ENCODE measurements around the gene HNRNPF. TPM values are rescaled to one million over a fixed set of nuclear protein-coding genes. Genes with fewer than 3 reads are reported as not detected.

Gene HNRNPF
- total and polyA plus RNA-seq, 2 of the 8 experiments (the other 6 are each of a cell fraction or from before 2014, with no cell fraction given), result 209 to 389 TPM

DNA sequence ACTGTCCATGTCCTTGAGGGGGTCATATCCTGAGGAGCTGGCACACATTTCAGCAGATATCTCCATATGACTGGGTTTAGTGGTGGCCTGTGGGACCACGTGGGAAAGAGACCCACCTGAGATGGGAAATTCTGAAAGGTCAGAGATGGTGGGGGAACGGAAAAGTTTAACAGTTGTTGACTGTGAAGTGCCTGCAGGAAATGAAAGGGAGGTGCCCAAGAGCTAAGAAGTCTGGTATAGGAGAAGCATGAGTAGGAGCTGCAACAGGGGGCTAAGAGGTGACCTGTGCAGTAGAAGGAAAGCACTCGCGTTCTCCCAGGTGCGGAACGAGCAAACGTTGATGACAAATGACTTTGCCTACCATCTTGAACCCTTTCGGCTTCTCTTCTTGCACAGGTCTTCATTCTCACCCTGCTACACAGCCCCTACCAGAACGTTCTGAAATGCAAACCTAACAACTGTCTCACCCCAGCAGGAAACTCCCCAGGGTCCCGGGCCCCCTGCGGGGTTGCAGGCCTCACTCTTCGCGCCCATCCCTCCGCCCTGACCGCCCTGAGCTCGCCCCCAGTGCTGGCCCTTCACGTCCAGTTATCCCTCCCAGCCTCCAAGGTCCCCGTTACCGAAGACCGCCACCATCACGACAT is 47.3 kb downstream of the HNRNPF start:
- FAIRE-seq (no peak), DNase-seq (ENCODE audit: low read depth in 1 of 2, low spot score in 2 of 2) (no peak)
- Histone ChIP-seq H4K20me1 (replicated peaks in 1 of 2; ENCODE audit: control insufficient read depth in 1 of 2, insufficient read depth in 2 of 2, low read length in 2 of 2) (no peaks in the 10 kb centered on the region), H3K9me3 (ENCODE audit: insufficient read depth in 2 of 2, low read depth in 1 of 2, low read length in 1 of 2) (no peaks in the 10 kb centered on the region), H2BK20ac (ENCODE audit: low read length) (no peak overlapping the region), H3K56ac (replicated peaks; ENCODE audit: insufficient read length, low read depth, low read length) (no peak overlapping the region), H3K4me2 (ENCODE audit: insufficient read depth in 1 of 2, low read depth in 2 of 2, low read length in 2 of 2) (peak overlapping the region; percentile 73 to 88), H3K27me3 (replicated peaks in 1 of 4; ENCODE audit: control insufficient read depth in 3 of 4, extremely low read depth in 1 of 4, insufficient read depth in 3 of 4, low read length in 3 of 4) (no peaks in the 10 kb centered on the region; a peak in 2 of 7 replicates), H3K27ac (ENCODE audit: low read depth, low read length) (no peak overlapping the region), H4K5ac (ENCODE audit: insufficient read length, low read depth, low read length) (peak overlapping the region; percentile 7), H3K23me2 (ENCODE audit: low read depth, low read length) (peaks cover 9% of the 10 kb centered on the region; the same call in 1 of the 2 replicates), H3K4ac (replicated peaks; ENCODE audit: insufficient read length, low read depth, low read length) (peak overlapping the region; percentile 83), H2BK15ac (ENCODE audit: low read length) (0 out of 2 replicates have a peak overlapping the region, but pooled peaks have one; percentile 54), H3K9ac (replicated peaks in 1 of 4; ENCODE audit: extremely low read depth in 1 of 4, low read depth in 3 of 4, low read length in 3 of 4) (no peak overlapping the region; a peak in 1 of 7 replicates), H2BK120ac (replicated peaks; ENCODE audit: low read depth, low read length) (no peak overlapping the region), H3K4me3 (ENCODE audit: extremely low read depth in 1 of 4, insufficient read depth in 2 of 4, low read depth in 3 of 4, low read length in 4 of 4) (peak overlapping the region; percentile 49 to 69 (median 62)), H2AK5ac (ENCODE audit: low read depth, low read length) (no peak overlapping the region), H2BK12ac (ENCODE audit: low read depth, low read length) (0 out of 2 replicates have a peak overlapping the region, but pooled peaks have one; percentile 46), H3K23ac (ENCODE audit: insufficient read length) (no peak overlapping the region), H3K79me1 (ENCODE audit: low read depth, low read length) (no peaks in the 10 kb centered on the region), H2AFZ (ENCODE audit: low read length) (peak overlapping the region; percentile 67; the same call in 1 of the 2 replicates), H3K36me3 (ENCODE audit: control insufficient read depth in 2 of 4, insufficient read depth in 4 of 4, low read length in 3 of 4) (no peaks in the 10 kb centered on the region), H4K8ac (ENCODE audit: extremely low read depth, insufficient read depth, low read length) (0 out of 2 replicates have a peak overlapping the region, but pooled peaks have one; percentile 40), H3K18ac (ENCODE audit: extremely low read depth, low read length) (peak overlapping the region; percentile 55; the same call in 1 of the 2 replicates), H3K4me1 (replicated peaks in 1 of 4; ENCODE audit: control insufficient read depth in 3 of 4, insufficient read depth in 4 of 4, low read length in 3 of 4) (peaks cover 0 to 7% (median 2%) of the 10 kb centered on the region in 4 experiments; a peak in 4 of 7 replicates), H3K14ac (ENCODE audit: insufficient read length) (no peak overlapping the region), H4K91ac (replicated peaks; ENCODE audit: insufficient read length, low read length) (no peak overlapping the region), H3K79me2 (ENCODE audit: control insufficient read depth in 1 of 2, insufficient read depth in 2 of 2, low read length in 2 of 2) (no peaks in the 10 kb centered on the region), H2BK5ac (ENCODE audit: low read depth, low read length) (peak overlapping the region; percentile 40; the same call in 1 of the 2 replicates)
- ChIA-PET CTCF (ENCODE audit: partially characterized antibody) (interaction anchor here (0.5 to 2.8 kb wide), 5 partner anchors 14 to 160 kb away, joined by 3 to 6 read pairs (median 4); no protein-coding TSS in a partner anchor), POLR2A (ENCODE audit: partially characterized antibody) (interaction anchor here (1.0 to 1.5 kb wide), 2 partner anchors 32 to 34 kb away, joined by 3 read pairs; no protein-coding TSS in a partner anchor)
- WGBS, 2 experiments (ENCODE audit: extremely low coverage in 1 of 2, insufficient coverage in 1 of 2, insufficient read length in 1 of 2, insufficient replicate concordance in 2 of 2, low coverage in 1 of 2, low lambda C conversion rate in 2 of 2, missing lambda C conversion rate in 1 of 2), result 29% methylated on average over 21 of the region's 21 CpGs; no CpG with 5 or more reads in 1 of the 2 experiments
- TF ChIP-seq SP2 (IDR thresholded peaks at IDR 0.05; ENCODE audit: low read length) (no peak), CEBPB (IDR thresholded peaks at IDR 0.05; ENCODE audit: low read depth, low read length) (no peak), SRF (IDR thresholded peaks at IDR 0.05; ENCODE audit: low read depth, low read length) (no peak), CHD2 (IDR thresholded peaks at IDR 0.05; ENCODE audit: low read length) (no peak), EP300 (IDR thresholded peaks at IDR 0.05; ENCODE audit: borderline replicate concordance in 1 of 2, low read depth in 2 of 2, low read length in 2 of 2) (no peak), JUN (IDR thresholded peaks at IDR 0.05; ENCODE audit: low read depth, low read length) (no peak), GTF2F1 (IDR thresholded peaks at IDR 0.05; ENCODE audit: borderline replicate concordance, low read depth, low read length) (no peak), CHD1 (IDR thresholded peaks at IDR 0.05; ENCODE audit: low read depth, low read length) (no peak), FOSL1 (IDR thresholded peaks at IDR 0.05; ENCODE audit: insufficient read depth, low read depth, low read length) (no peak), RFX5 (IDR thresholded peaks at IDR 0.05; ENCODE audit: borderline replicate concordance, low read depth, low read length) (no peak), BRCA1 (IDR thresholded peaks at IDR 0.05; ENCODE audit: low read depth, low read length) (no peak), KDM1A (IDR thresholded peaks at IDR 0.05; ENCODE audit: borderline replicate concordance, low read length) (no peak)

All from H1 (cell line).